GM21786 (cell line): Measurements from ENCODE around the gene PHTF2.
"Not testable (repeated sequence)": the region's sequence is repeated elsewhere in the genome, so short reads cannot be mapped to it uniquely, and the experiment has no call there.

Experiments
- ATAC-seq: cut with Tn5 transposase; IDR thresholded peaks from one replicate; pipeline ENCODE4 v1.9.1; 2021; ENCODE audit not compliant: unreplicated experiment

The PHTF2 gene

DNA sequence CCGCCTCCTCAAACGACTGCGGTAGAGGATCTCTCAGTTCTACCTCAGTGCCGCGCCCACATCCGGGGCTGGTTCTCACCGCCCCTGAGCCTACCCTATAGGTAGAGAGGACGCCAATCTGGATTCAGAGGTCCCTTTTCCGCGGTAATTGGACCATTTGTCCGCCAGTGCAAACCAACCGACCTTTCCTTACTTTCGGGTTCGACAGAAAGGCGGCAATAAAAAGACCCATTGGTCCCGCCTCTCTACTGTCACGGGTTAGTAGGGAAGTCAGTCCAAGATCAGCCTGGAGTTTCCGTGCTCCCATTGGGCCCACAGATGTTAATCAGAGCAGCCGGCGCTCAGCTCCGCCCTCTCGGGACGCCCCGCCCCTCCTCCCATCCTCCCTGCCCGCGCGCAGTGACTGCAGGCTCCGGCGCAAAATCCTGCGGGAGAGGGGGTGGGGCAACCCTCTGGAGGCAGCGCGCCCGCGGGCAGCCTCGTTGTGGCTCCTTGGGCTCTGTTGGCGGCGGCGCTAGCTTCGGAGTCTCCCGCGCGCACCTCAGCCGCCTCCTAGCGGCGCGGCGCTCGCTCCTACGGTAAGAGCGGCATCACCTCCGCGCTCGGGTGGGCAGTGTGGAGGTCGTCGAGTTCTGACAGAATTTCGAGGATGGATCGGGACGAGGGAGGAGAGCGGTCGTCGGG lies at the start of gene PHTF2, which contains the start of gene TMEM60:
Gene PHTF2, plus strand, starts transcription at position 380 of the 684 bp plus-strand sequence.
Gene TMEM60, minus strand, starts transcription at position 41 of the 684 bp plus-strand sequence. CDS start 4,061 bp downstream, outside the sequence.
- peak; percentile 89 for ATAC-seq

DNA sequence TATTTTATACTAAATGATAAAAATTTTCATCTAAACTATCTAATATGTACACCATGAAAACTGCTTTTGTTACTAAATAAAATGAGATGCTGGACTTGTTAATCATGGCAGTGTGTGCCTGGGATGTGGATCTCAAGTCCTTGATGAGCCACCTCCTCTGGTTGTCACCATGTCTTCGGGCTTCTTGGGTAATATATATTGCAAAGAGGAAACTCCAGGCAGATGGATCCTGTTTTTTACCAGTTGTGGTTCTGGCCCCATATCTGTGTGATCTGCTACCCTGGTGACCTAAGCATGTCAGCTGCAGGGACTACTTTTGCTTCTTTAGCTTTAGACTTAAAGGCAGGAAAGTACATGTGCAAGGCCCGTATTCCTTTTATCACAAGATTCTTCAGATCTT lies 46.6 kb upstream of the PHTF2 start:
- ATAC-seq, result no peak

DNA sequence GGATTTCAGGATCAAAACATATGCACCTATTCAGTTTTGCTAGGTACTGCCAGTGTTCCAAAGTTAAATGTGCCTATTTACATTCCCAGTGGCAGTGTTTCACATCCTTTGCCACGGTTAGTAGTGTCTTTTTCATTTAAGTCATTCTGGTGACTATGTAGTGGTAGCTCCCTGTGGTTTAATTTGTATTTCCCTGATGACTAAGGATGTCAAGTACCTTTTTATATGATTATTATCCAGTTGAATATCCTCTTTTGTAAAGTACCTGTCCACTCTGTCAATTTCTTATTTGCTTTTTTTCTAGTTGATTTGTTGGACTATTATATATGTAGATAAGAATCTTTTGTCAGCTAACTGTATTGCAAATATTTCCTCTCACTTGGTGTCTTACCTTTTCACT lies 45.4 kb upstream of the PHTF2 start:
- ATAC-seq, result no peak

DNA sequence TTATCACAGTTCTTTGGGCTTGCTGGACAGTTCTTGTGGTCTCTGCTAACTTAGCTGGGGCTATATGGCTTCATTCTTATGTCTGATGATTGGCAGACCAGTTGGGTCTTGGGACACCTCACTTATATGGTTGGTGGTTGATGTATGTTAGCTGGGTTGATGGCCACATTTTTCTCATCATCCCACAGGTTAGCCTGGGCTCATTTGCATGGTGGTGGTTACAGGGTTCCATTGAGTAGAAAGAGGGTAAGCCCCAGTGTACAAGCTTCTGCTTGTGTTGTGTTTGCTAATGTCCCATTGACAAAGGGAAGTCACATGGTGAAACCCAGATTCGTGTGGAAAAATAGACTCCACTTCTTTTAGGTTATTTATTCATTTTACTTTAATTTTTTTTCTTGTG lies 41.0 kb upstream of the PHTF2 start:
- ATAC-seq, result peak; percentile 87

DNA sequence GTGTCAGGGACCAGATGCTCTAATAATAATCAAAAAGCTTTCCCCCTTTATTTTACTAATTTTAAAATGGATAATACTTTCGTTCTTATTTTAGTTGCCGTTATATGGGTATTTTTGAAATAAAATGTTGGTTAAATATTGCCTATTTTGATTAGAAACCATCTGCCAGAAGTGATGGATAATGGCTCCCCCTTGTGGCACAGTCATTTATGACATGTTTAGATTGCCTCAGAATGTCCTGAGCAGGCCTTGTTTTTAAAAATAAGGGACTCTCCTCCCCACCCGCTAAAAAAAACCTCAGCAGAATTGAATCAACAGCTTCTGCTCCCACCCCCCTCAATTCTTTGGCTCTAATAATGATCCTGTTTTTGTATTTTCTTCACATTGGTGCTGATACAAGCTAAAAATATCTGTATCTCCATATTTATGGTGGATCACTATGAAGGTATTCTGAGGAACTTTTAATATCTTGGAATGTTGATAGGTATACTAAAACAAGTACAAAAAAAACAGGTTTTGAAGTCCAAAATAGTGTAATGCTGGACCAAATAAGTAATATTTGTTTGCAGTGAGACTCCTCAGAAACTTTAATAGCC lies 39.2 kb upstream of the PHTF2 start:
- peak; percentile 26 for ATAC-seq

DNA sequence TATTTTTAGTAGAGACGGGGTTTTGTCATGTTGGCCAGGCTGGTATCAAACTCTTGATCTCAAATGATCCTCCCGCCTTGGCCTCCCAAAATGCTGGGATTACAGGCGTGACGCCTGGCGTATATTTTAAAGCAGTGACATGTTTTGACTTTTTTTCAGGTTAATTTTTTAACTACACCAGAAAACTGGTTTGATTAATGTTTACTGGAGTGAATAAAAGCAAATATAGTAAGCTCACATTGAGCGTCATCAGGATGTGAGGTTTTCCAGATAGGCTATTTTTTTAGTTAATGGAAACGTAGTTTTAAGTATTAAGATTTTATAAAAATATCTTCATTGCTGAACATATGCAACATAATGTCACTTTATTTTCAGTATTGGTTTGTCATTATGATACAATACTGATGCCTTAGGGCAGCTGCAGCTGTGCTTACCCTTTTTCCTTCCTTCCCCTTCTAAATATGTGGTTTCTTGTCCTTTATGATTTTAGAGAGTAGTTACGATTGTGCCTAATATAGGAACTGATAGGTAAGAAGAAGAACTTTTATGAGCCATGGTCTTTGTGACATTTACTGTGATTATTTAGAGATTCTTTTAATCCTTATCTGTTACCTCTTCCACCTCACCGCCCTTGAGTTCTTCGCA lies 37.6 kb upstream of the PHTF2 start:
- ATAC-seq, result no peak

DNA sequence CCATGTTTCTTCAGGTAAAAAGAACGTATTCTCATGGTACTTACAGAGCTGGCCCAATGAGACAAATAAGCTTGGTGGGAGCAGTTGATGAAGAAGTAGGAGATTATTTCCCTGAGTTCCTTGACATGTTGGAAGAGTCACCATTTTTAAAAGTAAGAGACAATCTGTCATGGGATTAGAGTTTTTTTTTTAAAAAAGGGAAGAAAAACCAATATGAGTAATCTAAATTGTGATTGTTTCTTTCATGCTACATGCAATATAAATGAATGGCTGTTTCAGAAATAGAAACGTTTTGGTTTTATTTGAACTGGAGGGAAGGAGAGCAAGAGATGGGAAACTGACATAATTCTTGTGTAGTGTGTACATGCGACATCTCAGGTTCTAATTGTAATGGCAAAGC lies 33.1 kb upstream of the PHTF2 start:
- ATAC-seq, result no peak

DNA sequence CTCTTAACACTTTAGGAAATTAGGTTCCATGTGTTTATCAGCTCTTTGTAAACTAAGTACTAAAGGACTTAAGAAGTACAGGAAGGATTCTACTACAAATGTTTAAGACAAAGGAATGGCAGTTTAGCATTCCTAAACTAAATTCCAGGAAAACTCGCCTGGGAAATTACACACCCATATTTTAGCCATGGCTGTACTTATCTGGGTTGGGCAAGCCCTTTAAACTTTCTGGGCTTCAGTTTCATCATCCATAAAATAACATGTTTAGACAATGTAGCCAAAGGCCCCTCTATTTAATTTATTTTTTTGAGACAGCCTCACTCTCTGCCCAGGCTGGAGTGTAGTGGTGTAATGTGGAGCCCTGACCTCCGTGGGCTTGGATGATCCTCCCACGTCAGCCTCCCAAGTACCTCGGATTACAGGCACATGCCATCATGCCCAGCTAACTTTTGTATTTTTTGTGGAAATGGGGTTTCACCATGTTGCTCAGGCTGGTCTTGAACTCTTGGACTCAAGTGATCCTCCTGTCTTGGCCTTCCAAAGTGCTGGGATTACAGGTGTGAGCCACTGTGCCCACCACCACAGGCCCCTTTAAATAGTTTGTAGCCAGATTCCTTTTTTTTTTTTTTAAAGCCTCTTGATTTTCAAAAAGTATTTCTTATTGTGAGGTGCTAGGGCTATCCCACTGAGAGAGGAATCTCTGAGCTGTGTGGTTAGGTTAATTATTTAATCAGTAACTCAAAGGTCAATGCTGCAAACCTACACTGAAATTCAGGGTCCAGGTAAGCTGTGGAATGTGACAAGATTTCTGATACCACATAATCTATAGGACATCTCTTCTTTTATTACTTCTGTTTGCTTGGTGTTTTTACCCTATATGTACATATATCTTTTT lies 32.4 kb upstream of the PHTF2 start:
- no peak for ATAC-seq

DNA sequence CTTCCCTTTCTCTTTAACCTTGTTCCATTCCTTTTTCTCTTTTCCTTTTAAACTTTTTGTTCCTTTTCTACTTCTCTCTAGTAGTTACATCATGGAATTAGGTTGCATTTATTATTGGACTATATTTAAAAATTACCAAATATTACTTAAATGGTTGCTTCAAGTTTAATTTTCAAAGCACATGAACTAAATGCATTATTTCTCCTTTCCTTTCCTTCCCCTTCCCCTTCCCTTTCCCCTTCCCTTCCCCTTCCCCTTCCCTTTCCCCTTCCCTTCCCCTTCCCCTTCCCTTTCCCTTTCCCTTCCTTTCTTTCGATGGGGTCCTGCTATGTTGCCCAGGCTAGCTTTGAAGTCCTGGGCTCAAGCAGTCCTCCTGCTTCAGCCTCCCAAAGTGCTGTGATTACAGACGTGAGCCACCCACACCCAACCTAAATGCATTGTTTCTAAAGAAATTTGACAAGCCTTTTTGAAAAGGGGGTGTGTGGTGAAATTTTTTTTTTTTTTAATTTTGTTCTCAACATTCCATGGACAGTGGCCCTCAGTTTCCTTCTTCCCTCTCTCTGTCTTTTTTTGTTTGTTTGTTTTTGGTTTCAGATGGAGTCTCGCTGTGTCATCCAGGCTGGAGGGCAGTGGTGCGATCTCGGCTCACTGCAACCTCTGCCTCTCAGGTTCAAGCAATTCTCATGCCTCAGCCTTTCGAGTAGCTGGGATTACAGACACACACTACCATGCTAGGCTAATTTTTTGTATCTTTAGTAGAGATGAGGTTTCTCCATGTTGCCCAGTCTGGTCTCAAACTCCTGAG lies 31.6 kb upstream of the PHTF2 start:
- ATAC-seq, result no peak

DNA sequence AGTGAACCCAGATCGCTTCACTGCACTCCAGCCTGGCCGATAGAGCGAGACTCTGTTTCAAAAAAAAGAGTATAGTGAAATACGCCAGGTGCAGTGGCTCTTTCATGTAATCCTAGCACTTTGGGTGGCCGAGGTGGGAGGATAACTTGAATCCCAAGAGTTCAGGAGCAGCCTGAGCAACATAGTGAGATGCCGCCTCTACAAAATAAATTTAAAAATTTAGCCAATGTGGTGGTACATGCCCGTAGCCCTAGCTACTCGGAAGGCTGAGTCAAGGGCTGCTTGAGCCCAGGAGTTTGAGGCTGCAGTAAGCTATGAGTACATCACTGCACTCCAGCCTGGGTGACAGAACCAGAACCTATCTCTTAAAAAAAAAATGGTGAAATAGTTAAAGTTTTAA lies 28.3 kb upstream of the PHTF2 start:
- ATAC-seq, result no peak

DNA sequence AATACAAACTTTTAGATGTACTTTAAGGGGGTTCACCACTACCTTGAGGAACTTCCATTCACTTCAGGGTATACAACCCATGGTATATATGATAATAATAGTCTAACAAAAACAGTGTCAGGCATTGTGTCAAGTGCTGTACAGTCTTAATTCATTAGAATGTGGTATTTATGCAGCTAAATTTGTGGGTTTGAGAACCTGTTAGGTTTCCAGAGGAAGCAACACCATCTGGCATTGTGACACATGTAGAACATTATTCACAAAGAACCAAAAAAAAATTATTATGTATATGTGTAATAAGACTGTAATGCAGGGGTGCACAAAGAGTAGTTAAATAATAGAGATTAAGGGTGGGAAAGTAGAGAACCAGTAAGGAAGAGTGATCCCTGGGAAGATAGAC lies 26.7 kb upstream of the PHTF2 start:
- no peak for ATAC-seq

DNA sequence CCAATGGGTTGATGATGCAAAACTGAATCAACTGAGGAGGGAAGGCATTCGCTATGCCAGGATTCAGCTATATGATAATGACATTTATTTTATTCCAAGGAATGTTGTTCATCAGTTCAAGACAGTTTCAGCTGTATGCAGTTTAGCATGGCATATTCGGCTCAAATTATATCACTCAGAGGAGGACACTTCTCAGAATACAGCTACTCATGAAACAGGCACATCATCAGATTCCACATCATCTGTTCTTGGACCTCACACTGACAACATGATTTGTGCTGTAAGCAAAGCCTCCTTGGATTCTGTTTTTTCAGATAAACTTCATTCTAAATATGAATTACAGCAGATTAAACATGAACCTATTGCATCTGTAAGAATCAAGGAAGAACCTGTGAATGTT lies 20.0 kb upstream of the PHTF2 start:
- ATAC-seq, result no peak

DNA sequence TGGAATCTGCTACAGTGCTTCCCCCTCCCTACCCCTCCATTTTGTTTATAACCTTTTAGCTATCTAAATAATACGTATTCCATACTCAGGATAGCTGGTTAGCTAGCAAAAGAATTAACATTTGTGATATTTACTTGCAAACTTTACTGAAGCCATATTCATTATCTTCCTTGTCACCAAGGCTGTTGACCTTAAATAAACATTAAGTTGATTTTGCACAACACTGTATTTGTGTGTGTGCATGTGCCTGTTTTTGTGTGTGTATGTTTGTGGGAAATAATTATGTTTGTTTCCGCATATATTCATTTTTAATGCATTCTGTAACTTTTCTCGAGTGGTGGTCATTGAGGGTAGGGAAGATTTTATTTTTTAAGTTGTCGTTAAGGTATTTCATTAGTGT lies 16.2 kb upstream of the PHTF2 start:
- ATAC-seq, result no peak

DNA sequence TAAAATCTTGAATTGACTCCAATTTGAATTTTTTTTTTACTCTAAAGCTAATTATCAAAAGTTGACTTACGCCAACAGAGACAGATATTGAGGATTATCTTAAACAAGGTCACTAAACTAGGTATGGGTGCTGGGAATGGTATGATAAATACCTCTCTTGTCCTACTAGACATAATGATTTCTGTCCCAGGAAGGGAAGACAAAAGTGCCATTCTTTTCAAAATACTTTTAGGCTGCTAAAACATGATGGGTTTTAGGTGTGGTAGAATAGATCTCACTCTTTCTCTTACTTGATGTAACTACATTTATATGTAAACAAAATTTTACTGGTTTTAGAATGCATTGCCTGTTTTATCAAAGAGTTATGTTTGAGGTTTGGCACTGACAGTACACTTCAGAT lies 15.5 kb upstream of the PHTF2 start:
- ATAC-seq, result no peak

DNA sequence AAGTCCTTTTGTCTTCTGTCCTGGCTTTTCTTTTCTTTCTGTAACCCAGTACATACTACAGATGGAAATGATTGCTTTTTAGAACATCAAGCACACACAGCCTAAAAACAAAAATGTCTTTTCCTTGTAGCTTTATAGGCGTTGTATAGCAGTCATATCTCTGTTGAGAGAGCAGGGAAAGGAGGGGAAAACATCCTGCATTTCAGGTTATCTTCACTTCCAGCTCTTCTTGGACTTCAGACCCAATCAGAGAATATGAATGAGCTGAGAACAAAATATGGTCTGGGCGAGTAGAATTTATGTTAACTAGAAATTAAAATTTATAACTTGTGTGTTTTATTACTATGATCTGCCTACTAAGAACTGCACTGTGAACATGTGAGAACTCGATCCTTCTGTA lies 15.0 kb upstream of the PHTF2 start:
- no peak for ATAC-seq

DNA sequence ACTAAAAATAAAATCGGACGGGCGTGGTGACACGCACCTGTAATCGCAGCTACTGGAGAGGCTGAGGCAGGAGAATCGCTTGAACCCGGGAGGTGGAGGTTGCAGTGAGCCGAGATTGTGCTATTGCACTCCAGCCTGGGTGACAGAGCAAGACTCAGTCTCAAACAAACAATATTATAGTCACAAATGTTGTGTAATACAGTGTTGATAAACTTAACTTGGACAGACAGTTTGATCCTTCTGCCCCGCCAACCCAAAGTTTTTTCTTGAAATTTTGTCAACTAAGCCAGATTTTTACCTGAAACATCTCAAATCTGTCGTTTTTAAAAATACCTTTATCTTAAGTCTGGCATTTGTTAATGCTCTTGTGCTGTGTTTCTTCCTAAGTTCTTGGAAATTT lies 14.1 kb upstream of the PHTF2 start:
- ATAC-seq, result not testable (repeated sequence)

DNA sequence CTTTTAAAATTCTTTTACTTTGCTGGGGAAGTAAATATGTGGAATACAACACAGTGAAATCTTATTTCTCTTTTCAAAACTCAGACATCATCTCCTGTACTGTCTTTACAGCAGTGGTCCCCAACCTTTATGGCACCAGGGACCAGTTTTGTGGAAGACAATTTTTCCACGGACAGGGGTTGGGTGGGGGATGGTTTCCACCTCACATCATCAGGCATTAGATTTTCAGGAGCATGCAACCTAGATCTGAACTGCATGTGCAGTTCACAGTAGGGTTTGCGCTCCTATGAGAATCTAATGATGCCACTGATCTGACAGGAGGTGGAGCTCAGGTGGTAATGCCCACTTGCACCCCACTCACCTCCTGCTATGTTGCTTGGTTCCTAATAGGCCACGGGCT lies 12.6 kb upstream of the PHTF2 start:
- ATAC-seq, result no peak

DNA sequence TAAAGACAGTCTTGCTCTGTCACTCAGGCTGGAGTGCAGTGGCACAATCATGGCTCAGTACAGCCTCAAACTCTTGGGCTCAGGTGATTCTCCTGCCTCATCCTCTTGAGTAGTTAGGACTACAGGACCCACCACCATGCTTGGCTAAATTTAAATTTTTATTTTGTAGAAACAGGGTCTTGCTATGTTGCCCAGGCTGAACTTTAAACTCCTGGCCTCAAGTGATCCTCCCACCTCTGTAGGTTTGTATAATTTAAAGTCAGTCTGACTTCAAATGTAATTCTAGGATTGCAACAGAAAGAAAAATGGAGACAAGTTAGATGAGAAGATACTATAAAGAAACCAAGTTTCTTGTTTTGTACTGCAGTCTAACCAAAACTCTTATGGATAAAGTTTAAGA lies 11.8 kb upstream of the PHTF2 start:
- no peak for ATAC-seq

DNA sequence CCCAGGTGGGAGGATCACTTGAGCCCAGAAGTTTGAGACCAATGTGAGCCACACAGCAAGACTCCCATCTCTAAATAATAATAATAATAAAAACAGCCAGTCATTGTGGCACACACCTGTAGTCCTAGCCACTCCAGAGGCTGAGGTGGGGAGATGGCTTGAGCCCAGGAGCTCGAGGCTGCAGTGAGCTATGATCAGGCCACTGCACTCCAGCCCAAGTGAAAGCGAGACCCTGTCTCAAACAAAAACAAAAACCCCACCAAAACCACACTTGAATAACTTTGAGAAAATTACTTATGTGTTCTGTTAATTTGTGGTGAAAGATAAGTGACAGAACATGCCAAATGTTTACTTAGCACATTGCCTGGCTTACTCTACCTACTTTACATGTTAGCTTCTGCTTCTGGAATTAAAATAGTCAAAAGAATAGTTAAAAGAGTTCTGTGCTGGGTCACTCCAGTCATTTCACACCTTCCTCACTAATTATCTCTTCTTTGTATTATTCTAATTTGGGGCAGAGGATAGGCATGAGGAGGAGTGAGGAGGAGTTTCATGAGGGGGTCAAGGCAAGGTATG lies 10.2 kb upstream of the PHTF2 start:
- ATAC-seq, result no peak

DNA sequence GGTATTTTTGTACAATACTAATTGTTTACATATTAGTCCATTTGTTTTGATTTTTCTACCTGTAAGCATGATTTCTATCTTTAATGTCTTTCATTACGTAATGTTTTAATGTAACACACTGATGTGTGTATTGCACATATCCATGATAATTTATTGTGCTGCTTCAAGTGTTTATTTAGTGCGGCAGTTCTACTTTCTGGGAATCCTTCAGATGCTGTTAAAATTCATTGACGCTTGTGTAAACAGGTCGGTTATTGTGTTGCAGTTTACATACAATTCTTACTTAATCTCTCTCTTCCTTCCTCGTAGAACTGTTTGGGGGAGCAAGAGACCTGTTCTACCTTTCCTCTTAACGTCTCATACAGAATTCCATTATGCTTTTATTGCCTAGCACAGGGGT lies 7.2 kb upstream of the PHTF2 start:
- no peak for ATAC-seq
